Measurements from ENCODE around the gene BIRC2.

Gene BIRC2

GRCh38 chr11:102399189-102399588 is 52.2 kb downstream of the BIRC2 start:
- TF ChIP-seq, protein P1, sequence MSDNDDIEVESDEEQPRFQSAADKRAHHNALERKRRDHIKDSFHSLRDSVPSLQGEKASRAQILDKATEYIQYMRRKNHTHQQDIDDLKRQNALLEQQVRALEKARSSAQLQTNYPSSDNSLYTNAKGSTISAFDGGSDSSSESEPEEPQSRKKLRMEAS (IDR thresholded peaks at IDR 0.05; ENCODE audit: low read depth, low read length), result no peak
- TF ChIP-seq MYC (IDR thresholded peaks at IDR 0.05; ENCODE audit: low read depth, low read length), result no peak
- no peak for TF ChIP-seq POLR2A (IDR thresholded peaks at IDR 0.05; ENCODE audit: extremely low read depth, insufficient read length)
- no peak for TF ChIP-seq CTCF (IDR thresholded peaks at IDR 0.05; ENCODE audit: low read depth, low read length)
- no peak overlapping the region for H3K4me3 ChIP-seq (ENCODE audit: low read depth, low read length)
- no peak for DNase-seq (ENCODE audit: low read depth)

DNA sequence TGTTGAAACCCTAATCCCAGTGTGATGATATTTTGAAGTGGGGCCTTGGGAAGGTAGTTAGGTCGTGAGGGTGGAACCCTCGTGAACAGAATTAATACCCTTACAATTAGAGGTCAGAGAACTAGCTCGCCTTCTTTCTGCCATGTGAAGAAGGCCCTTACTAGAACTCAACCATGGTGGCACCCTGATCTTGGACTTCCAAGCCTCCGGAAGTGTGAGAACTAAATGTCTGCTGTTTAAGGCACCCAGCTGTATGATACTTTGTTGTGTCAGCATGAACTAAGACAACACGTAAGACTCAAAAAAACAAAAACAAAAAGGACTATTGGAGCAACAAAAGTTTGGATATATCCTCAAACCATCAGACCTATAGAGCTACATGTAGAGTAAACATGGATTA is 53.6 kb downstream of the BIRC2 start:
- TF ChIP-seq MYC (IDR thresholded peaks at IDR 0.05; ENCODE audit: low read depth, low read length), result no peak
- no peak for TF ChIP-seq POLR2A (IDR thresholded peaks at IDR 0.05; ENCODE audit: extremely low read depth, insufficient read length)
- TF ChIP-seq CTCF (IDR thresholded peaks at IDR 0.05; ENCODE audit: low read depth, low read length), result no peak
- TF ChIP-seq, protein P1 (IDR thresholded peaks at IDR 0.05; ENCODE audit: low read depth, low read length), result no peak
- H3K4me3 ChIP-seq (ENCODE audit: low read depth, low read length), result no peak overlapping the region
- no peak for DNase-seq (ENCODE audit: low read depth)

DNA sequence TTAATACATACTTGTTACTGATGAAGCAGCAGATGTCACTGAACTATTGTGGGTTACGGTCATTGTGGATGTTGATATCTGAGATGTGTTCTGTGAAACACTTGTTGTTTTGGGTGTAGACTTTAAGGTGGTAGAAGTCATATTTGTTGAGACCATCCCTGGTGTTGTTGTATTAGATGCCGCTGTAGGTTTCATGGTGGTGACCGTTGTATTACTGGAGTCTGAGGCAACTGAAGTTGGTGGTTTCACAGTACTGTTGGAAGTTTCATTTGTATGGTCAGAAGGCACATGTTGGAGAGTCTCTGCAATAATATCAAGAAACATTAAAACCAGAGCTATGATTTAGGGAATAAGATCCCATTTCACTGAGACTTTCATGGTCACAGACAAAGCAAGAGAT is 54.9 kb downstream of the BIRC2 start:
- H3K4me3 ChIP-seq (ENCODE audit: low read depth, low read length), result no peak overlapping the region
- TF ChIP-seq CTCF (IDR thresholded peaks at IDR 0.05; ENCODE audit: low read depth, low read length) (no peak), POLR2A (IDR thresholded peaks at IDR 0.05; ENCODE audit: extremely low read depth, insufficient read length) (no peak), MYC (IDR thresholded peaks at IDR 0.05; ENCODE audit: low read depth, low read length) (no peak)
- TF ChIP-seq, protein P1 (IDR thresholded peaks at IDR 0.05; ENCODE audit: low read depth, low read length), result no peak
- no peak for DNase-seq (ENCODE audit: low read depth)

- TF ChIP-seq MYC (IDR thresholded peaks at IDR 0.05; ENCODE audit: low read depth, low read length) (no peak), POLR2A (IDR thresholded peaks at IDR 0.05; ENCODE audit: extremely low read depth, insufficient read length) (no peak), CTCF (IDR thresholded peaks at IDR 0.05; ENCODE audit: low read depth, low read length) (no peak)
- TF ChIP-seq, protein P1 (IDR thresholded peaks at IDR 0.05; ENCODE audit: low read depth, low read length), result no peak
- no peak overlapping the region for H3K4me3 ChIP-seq (ENCODE audit: low read depth, low read length)
- no peak for DNase-seq (ENCODE audit: low read depth)
These were observed 55.5 kb downstream of the BIRC2 start for GRCh38 chr11:102402548-102402947.

GRCh38 chr11:102405501-102405900 is 58.5 kb downstream of the BIRC2 start:
- no peak for TF ChIP-seq CTCF (IDR thresholded peaks at IDR 0.05; ENCODE audit: low read depth, low read length)
- TF ChIP-seq POLR2A (IDR thresholded peaks at IDR 0.05; ENCODE audit: extremely low read depth, insufficient read length), result no peak
- TF ChIP-seq, protein P1 (IDR thresholded peaks at IDR 0.05; ENCODE audit: low read depth, low read length), result no peak
- no peak for TF ChIP-seq MYC (IDR thresholded peaks at IDR 0.05; ENCODE audit: low read depth, low read length)
- H3K4me3 ChIP-seq (ENCODE audit: low read depth, low read length), result no peak overlapping the region
- DNase-seq (ENCODE audit: low read depth), result no peak

DNA sequence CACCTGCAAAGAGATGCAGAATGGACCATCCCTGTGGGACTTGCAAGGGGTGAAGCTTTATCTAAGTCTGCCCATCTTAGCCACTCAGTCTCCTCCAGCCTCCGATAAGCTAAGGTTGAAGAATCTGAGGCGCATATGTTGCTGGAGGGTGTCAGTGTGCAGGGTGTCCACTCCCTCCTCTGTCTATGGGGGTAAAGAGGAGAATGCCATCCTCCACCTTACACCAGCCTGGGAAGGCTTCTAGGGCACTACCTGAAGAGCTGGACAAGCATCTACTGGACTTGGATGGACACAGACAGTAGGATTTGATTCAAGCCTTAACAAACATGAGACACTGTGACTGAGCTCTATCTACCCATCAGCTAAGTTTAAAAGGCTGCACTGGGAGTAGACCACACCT is 59.1 kb downstream of the BIRC2 start:
- no peak overlapping the region for H3K4me3 ChIP-seq (ENCODE audit: low read depth, low read length)
- no peak for DNase-seq (ENCODE audit: low read depth)
- TF ChIP-seq POLR2A (IDR thresholded peaks at IDR 0.05; ENCODE audit: extremely low read depth, insufficient read length) (no peak), CTCF (IDR thresholded peaks at IDR 0.05; ENCODE audit: low read depth, low read length) (no peak), MYC (IDR thresholded peaks at IDR 0.05; ENCODE audit: low read depth, low read length) (no peak)
- TF ChIP-seq, protein P1 (IDR thresholded peaks at IDR 0.05; ENCODE audit: low read depth, low read length), result no peak

All from NB4 (cell line).